HG03342 (cell line): Measurements from ENCODE around the gene POLR1C.

Experiments used
- ATAC-seq: cut with Tn5 transposase; IDR thresholded peaks from one replicate; pipeline ENCODE4 v1.9.1; 2021; ENCODE audit warnings: mild to moderate bottlenecking, moderate library complexity; ENCODE audit not compliant: unreplicated experiment

POLR1C gene

DNA sequence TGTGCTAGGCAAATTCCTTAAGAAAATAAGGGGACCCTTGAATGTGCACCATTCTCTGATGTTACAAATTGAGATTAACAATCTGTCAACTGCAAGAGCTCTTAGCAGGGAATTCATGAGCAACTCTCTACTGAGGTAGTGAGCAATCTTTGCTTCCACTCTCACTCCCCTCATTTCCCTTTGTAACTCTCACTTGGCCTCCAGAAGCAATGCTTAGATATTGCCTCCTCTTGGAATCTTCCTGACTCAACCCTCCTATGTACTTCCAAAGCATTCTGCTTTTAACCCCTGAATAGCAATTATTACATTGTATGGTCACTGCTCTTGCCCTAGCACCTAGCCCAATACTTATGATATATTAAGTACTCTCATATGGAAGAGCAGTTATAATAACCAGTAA is 42.4 kb downstream of the POLR1C start:
- ATAC-seq = no peak

DNA sequence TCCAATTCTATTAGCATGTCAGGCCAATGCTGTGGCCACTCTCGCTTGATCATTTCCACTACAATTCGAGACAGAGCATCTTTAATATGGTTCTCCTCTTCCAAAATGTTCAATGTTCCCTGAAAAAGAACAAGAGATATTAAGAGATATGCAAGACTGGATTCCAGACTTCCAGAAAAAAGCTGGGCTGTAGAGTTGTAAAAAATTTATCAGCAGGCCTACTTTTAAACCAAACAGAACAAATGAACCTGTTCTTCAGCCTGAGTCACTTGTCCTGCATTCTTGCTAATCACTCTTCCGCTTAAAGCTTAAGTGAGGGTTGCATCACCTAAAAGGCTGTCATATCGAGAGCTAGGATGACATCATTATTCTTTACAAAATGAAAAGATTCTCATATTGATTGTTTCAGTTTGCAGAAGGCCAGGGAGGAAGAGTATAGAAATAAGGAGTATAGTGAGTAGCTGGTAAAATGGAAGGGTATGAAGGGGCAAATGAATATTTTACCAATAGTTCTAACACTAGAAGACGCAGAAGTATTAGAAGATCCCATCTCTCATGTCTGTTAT is 54.1 kb downstream of the POLR1C start:
- ATAC-seq = no peak
